Right lobe of liver (tissue), 4 donors: Measurements from ENCODE around the gene BAZ2A.

Experiments
- POLR2A ChIP-seq: fragments of 450-650 bp; IDR thresholded peaks from one replicate; pipeline ENCODE4 v1.6.1; 2017; ENCODE audit warnings: antibody characterized with exemption, mild to moderate bottlenecking
- TF ChIP-seq, protein P1 (sequence below), 4 donors: fragments of 200-600 bp in 3 of 4; fragments of 450-650 bp in 1 of 4; IDR thresholded peaks; one replicate each; pipeline versions ENCODE4 v1.5.1 to v1.8.0; 2016 to 2022; ENCODE audit warnings: antibody characterized with exemption in 4 of 4, mild to moderate bottlenecking in 2 of 4
- donor health status: DM: no; HTN: no; CAD: no.
- donor health status: DM: no; HTN: no; CAD: no.
- donor health status: DM: no; HTN: yes; CAD: no.

DNA sequence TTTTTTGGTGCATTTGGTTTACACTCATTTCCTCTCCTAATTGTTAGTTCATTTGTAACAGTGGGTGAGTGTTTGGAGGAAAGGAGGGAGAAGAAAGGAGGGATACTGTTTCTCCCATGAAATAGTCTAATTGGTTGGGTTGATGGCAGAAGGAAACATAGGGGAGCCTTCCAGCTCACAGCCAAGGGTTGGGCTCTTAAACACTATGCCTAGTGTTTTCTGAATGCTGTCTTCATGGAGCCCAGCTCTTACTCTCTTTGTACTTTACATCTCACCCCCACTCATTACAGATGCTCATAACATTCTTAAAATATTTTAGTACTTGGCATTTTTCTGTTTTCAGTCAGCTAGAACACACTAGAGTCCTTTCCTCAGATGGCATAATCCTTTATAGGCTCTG lies 38.2 kb downstream of the BAZ2A start:
- TF ChIP-seq, protein P1, sequence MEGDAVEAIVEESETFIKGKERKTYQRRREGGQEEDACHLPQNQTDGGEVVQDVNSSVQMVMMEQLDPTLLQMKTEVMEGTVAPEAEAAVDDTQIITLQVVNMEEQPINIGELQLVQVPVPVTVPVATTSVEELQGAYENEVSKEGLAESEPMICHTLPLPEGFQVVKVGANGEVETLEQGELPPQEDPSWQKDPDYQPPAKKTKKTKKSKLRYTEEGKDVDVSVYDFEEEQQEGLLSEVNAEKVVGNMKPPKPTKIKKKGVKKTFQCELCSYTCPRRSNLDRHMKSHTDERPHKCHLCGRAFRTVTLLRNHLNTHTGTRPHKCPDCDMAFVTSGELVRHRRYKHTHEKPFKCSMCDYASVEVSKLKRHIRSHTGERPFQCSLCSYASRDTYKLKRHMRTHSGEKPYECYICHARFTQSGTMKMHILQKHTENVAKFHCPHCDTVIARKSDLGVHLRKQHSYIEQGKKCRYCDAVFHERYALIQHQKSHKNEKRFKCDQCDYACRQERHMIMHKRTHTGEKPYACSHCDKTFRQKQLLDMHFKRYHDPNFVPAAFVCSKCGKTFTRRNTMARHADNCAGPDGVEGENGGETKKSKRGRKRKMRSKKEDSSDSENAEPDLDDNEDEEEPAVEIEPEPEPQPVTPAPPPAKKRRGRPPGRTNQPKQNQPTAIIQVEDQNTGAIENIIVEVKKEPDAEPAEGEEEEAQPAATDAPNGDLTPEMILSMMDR (IDR thresholded peaks at IDR 0.05) = no peak
- no peak for TF ChIP-seq POLR2A
